Measurements from ENCODE around the gene NAP1L5.

DNA sequence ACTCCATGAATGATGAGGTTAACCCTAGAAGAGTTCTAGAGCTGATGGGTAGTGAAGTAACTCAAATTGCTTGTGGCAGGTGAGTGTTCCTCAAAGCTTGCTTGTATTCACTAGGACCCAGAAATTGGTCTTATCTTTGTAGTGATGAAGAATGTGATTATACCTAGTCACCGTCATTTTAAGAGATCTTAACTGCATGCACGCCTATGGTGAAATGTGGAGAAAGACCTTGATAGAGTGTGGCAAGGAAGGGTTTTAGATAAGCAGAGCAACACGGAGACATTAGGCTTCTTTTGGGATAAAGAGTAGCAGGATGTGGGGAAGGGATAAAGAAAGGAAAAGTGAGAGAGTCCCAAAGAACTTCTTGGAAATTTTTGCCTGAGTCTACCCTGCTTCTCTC is 42.4 kb downstream of the NAP1L5 start:
- TF ChIP-seq, protein P1, sequence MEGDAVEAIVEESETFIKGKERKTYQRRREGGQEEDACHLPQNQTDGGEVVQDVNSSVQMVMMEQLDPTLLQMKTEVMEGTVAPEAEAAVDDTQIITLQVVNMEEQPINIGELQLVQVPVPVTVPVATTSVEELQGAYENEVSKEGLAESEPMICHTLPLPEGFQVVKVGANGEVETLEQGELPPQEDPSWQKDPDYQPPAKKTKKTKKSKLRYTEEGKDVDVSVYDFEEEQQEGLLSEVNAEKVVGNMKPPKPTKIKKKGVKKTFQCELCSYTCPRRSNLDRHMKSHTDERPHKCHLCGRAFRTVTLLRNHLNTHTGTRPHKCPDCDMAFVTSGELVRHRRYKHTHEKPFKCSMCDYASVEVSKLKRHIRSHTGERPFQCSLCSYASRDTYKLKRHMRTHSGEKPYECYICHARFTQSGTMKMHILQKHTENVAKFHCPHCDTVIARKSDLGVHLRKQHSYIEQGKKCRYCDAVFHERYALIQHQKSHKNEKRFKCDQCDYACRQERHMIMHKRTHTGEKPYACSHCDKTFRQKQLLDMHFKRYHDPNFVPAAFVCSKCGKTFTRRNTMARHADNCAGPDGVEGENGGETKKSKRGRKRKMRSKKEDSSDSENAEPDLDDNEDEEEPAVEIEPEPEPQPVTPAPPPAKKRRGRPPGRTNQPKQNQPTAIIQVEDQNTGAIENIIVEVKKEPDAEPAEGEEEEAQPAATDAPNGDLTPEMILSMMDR (IDR thresholded peaks at IDR 0.05): no peak
- no peak for TF ChIP-seq ZFX (IDR thresholded peaks at IDR 0.05; ENCODE audit: borderline replicate concordance)
